ENCODE results near the gene ATOX1. TPM values are rescaled to one million over a fixed set of nuclear protein-coding genes. Genes with fewer than 3 reads are reported as not detected.

ATOX1 gene
- 76.2 and 76.9 TPM in 2 replicates for total RNA-seq

DNA sequence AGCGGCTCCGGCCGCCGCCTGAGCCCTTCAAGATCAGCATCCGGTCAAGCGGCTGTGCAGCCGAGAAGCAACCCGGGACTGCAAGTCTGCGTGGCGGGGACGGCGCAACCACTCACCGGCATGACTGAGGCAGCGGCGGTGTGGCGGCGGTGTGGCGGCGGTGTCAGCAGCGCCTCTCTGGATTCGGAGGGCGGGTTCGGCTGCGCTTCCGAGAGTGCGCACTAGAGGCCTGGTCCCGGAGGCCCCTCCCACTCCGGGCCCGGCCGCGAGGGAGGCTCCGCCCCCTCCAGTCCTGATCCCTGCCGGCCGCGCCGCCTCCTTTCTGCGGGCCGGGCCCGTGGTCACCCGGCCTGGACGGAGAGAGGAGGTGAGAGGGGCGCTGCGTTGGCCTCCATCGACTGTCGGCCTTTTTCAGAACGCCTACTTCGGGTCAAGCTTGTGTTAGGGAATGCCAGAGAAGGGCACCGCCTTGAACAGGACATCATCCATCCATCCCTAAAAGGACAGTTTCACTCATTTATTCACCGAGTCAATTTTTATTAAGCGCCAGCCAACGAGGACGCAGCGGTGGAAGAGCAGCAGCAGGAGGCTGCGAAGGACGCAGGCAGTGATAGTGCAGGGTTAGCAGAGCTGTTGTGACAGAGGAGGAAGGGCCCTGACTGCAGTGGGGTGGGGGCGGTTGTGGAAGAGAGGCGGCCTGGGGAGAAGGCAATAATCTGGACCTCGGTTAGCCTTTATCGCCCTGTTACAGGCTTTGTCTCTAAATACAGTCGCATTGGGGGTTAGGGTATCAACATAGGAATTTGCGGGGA is at the start of gene ATOX1:
Gene ATOX1 (minus strand): TSS at position 202 of the 812 bp plus-strand sequence. CDS start 80 bp downstream, at position 122.

GRCh38 chr5:151771259-151772028 is 13.0 kb upstream of the ATOX1 start, which contains the start of gene G3BP1:
TSS of gene G3BP1 (plus strand) at chr5:151771954. CDS start at chr5:151786621, 14,667 bp downstream.

Other genes with a start within 250 kb of the ATOX1 start
- gene FAT2, start 167.3 kb downstream of the ATOX1 start, total RNA-seq = under 0.01 TPM in 1 of 2 replicates, not detected in the other
- gene SPARC, start 71.7 kb downstream of the ATOX1 start, total RNA-seq = 628 and 1,632 TPM in 2 replicates
- gene G3BP1, start 13.3 kb upstream of the ATOX1 start, total RNA-seq = 234 and 259 TPM in 2 replicates
- not detected in 2 replicates for gene GLRA1, start 166.2 kb upstream of the ATOX1 start, total RNA-seq

All from endothelial cell of coronary artery (primary cell).